ENCODE data around the gene PPIE. TPM values are rescaled to one million over a fixed set of nuclear protein-coding genes. Genes with fewer than 3 reads are reported as not detected.
"Not testable (repeated sequence)": the region's sequence is repeated elsewhere in the genome, so short reads cannot be mapped to it uniquely, and the experiment has no call there.

PPIE gene
- total and polyA plus RNA-seq, 5 donors, result 30.8 to 37.6 (median 34.3) TPM

DNA sequence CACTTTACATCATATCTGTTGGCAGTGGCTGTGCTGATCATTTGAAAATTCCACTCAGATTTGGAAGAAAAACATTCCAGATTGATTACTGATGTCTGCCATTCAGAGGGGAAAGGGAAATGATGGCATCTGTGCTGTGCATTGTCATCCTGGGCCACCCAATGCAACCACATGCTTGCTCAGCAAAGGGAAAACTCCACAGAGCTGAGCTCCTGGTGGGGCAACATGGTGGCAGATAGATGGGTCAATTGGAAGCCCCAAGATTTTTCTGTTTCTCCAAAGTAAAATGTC, 20.7 kb downstream of the PPIE start:
- DNase-seq (no peak), ATAC-seq (no peak)
- intact Hi-C loops (cut with DNase I), result no loop called here
- Histone ChIP-seq H3K9me3 (ENCODE audit: control insufficient read depth, low read length) (no peaks in the 10 kb centered on the region), H3K4me1 (ENCODE audit: control insufficient read depth, insufficient read depth, low read length) (no peaks in the 10 kb centered on the region), H3K27me3 (ENCODE audit: control insufficient read depth, insufficient read depth) (no peaks in the 10 kb centered on the region), H3K27ac (ENCODE audit: low read length) (no peak overlapping the region), H3K4me3 (ENCODE audit: low read length) (no peak overlapping the region)

DNA sequence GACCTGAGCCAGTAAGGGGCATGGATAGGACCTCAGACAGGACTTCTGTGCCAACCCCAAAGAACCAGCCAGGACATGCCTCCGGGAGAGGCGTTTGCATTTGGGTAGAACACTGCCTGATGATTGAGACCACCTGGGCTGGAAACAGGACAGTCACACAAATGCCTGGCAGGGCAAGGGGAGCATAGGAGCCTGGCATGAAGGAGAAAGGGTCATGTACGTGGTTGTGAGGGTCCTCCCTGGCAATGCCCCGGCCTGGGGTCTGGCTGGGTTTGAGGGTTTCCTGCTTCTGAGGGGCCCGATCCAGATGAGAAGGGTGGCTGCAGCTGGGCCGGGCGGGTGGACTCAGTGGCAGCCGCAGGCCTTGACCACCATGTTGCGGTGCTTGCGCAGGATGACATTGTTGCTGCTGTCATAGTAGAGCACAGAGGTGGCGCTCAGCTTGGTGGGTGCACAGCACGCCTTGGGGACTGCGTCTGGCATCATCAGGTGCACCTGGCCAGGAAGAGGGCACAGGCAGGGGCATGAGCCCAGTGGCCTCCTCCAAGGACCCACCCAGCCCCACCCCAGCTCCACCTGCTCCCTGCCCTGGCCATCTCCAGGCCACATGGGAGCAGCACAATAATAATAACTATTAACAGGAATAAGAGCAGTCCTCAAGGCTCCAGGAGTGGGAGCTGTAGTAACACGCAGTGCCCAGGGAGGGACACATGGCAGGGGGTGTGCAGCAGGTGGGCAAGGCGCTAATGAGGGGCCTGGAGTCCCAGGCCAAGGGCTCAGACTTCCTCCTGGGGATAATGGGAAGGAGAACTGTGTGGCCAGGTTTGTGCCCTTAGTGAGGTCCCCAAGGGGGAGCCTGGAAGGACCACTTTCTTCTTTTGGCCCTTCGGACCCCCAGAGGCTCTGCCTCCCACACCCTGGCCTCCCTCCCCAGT, 21.7 kb downstream of the PPIE start:
- Histone ChIP-seq H3K27ac (ENCODE audit: low read length) (no peak overlapping the region), H3K9me3 (ENCODE audit: control insufficient read depth, low read length) (no peaks in the 10 kb centered on the region), H3K27me3 (ENCODE audit: control insufficient read depth, insufficient read depth) (no peaks in the 10 kb centered on the region), H3K4me1 (ENCODE audit: control insufficient read depth, insufficient read depth, low read length) (no peaks in the 10 kb centered on the region), H3K4me3 (ENCODE audit: low read length) (no peak overlapping the region)
- no peak for DNase-seq
- intact Hi-C loops (cut with DNase I), result no loop called here
- 93% methylated on average over 16 of the region's 16 CpGs for WGBS
- ATAC-seq, result no peak

DNA sequence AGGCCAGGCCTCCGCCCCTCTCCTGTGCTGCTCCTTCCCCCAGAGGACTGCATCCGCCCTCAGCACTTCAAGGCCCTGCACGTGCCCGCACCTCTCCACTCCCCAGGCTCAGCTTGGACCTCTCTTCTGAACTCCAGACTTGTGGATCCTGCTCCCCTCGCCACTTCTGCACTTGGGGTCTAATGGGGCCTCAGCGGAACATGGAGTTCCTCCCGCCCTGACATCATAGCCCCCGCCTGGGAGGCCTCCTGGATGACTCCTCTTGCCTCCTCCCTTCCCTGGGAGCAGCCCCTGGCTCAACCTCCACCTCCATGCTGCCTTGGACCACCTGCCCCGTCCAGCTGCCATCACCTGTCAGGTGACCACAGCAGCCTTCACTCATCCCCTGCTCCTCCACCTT, 22.3 kb downstream of the PPIE start:
- no peak overlapping the region for H3K27ac ChIP-seq (ENCODE audit: low read length)
- H3K4me3 ChIP-seq (ENCODE audit: low read length), result no peak overlapping the region
- ATAC-seq (no peak), DNase-seq (no peak)
- H3K4me1 ChIP-seq (ENCODE audit: control insufficient read depth, insufficient read depth, low read length), result no peaks in the 10 kb centered on the region
- no peaks in the 10 kb centered on the region for H3K27me3 ChIP-seq (ENCODE audit: control insufficient read depth, insufficient read depth)
- 85% methylated on average over 9 of the region's 9 CpGs for WGBS
- intact Hi-C loops (cut with DNase I), result no loop called here
- H3K9me3 ChIP-seq (ENCODE audit: control insufficient read depth, low read length), result no peaks in the 10 kb centered on the region

DNA sequence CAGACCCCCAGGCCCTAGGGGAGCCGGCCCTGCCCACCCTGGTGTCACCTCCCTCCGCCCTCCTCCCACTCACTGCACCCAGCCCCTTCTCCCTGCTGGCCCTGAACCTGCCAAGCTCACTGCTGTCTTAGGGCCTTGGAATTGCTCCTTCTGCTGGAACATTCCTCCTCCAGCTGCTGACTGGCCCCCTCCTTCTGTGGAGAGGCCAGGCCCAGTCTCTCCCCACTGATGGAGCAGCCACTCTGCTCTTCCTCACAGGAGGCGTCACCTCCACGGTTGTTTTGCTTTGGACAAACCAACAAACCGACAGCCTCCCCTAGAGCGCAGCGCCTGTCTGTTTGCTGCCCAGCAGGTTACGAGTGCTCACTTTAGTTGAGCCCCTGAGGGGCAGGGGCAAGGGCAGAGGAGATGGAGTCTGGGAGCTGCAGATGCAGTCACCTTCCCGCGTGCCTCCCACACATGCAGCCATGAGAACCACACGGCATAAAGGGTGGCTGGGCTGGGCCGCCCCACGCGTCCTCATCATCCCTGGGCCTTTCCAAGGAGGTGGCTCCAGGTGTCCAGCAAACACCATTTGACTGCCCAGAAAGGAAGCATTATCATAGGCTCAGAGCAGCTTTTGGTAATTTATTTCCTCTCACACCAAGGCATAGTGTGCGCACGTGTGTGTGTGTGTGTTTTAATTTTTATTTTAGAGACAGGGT, 23.0 kb downstream of the PPIE start:
- intact Hi-C loops (cut with DNase I), result no loop called here
- ATAC-seq (no peak), DNase-seq (no peak)
- Histone ChIP-seq H3K27me3 (ENCODE audit: control insufficient read depth, insufficient read depth) (no peaks in the 10 kb centered on the region), H3K9me3 (ENCODE audit: control insufficient read depth, low read length) (no peaks in the 10 kb centered on the region), H3K4me3 (ENCODE audit: low read length) (no peak overlapping the region), H3K27ac (ENCODE audit: low read length) (no peak overlapping the region), H3K4me1 (ENCODE audit: control insufficient read depth, insufficient read depth, low read length) (no peaks in the 10 kb centered on the region)
- WGBS, result 71% methylated on average over 16 of the region's 16 CpGs

DNA sequence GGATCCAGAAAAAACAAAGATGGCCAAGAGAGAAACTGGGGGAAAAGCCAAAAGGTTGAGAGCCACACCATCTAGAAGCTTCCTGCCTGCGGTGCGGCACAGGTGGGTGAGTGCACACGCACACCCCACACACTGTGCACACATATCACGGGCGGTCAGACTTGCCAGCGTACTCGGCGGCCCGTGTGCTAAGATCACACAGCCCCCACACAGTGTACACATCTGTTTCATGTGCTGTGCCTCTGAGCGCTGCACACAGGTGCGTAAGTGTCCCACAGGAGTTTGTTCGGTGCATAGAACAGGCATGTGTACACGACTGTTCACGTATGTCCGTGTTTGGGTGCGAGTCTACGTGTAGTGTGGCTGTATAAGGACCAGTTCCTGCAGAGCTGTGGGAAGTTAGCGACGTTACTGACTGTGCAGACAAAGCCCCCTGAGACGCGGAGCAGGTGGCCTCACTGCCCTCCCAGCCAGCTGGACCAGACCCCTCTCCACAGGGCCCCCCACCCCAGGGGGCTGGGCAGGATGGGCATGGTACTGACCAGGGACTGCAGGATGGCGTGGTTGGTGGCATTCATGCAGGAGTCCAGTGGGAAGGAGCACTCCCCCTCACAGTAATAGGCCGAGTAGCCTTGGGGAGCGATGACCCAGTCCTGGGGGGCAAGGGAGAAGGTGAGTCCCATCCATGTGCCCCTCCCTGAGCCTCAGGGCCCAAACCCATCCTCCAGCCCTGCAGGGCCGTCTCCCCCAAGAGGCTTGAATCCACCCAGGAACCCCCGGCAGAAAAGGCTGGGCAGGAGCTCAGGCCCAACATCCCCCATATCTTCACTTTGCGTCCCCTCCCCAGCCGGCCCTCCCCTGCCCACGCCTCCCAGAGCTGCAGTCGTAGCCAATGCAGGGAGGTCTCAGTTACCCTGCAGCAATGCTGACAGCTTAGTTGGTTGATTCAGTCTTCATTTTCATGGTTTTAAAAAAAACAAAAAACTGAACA, 24.2 kb downstream of the PPIE start:
- intact Hi-C loops (cut with DNase I), result no loop called here
- ATAC-seq (no peak), DNase-seq (no peak)
- no peaks in the 10 kb centered on the region for H3K4me1 ChIP-seq (ENCODE audit: control insufficient read depth, insufficient read depth, low read length)
- 86% methylated on average over 30 of the region's 30 CpGs for WGBS
- H3K27ac ChIP-seq (ENCODE audit: low read length), result no peak overlapping the region
- H3K4me3 ChIP-seq (ENCODE audit: low read length), result no peak overlapping the region
- H3K9me3 ChIP-seq (ENCODE audit: control insufficient read depth, low read length), result no peaks in the 10 kb centered on the region
- no peaks in the 10 kb centered on the region for H3K27me3 ChIP-seq (ENCODE audit: control insufficient read depth, insufficient read depth)

DNA sequence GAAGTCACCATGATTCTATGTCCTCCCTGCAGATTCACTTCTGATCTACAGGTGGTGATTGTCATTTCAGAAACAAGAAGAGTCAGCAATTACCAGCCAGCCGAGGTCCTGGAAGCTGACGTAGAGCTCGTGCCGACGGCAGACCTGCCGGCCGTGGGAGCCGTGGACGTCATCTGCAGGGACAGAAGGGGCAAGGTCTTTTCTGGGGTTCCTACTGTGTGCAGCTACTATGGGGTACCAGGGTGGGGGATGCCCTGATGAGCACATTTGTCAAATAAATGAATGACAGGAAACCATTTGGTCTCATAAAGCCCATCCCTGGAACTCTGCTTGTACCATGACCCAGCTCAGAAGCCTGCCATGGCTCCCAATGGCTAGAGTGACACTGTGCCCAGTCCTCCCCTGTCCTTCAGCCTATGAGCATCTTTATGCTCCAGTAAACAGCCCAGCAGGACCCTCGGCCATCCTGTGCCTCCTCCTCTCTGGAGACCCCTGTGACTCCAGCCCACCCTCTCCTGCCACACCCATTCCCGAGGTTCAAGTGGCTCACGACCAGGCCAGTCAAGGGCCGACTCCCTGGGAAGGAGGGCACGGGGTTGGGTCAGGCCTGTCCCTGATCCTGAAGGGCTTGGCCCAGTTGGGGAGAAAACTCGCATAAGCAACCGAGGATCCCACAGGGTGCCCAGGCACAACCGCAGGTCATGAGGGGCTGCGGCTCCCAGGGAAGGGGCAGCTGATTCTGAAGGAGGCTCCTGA, 25.1 kb downstream of the PPIE start:
- DNase-seq; H3K4me1 ChIP-seq (ENCODE audit: control insufficient read depth, insufficient read depth, low read length); H3K27me3 ChIP-seq (ENCODE audit: control insufficient read depth, insufficient read depth); H3K9me3 ChIP-seq (ENCODE audit: control insufficient read depth, low read length); intact Hi-C loops (cut with DNase I); H3K4me3 ChIP-seq (ENCODE audit: low read length); H3K27ac ChIP-seq (ENCODE audit: low read length): not testable (repeated sequence)
- ATAC-seq, result peak in 1 of 2 donors; percentile 16
- 79% methylated on average over 15 of the region's 18 CpGs for WGBS

DNA sequence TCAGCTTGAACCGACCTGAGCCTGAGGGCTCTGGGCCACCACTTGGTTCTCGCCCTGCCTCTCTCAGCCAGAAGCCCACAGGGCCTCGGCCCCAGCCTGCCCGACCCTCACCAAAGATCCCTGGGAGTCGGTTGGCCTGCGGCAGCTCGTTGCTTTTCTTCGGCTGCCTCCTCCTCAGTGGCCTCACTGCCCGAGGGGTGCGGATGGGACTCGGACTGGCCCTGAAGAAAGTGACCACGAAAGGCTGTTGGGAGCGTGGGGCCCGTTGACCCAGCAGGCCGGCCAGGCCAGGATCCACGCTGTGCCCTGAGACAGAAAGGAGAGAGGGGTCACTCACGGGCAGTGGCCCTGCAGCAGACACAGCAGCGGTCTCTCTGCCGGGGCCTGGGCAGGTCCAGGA, 25.8 kb downstream of the PPIE start:
- DNase-seq; H3K27ac ChIP-seq (ENCODE audit: low read length); H3K4me3 ChIP-seq (ENCODE audit: low read length); H3K27me3 ChIP-seq (ENCODE audit: control insufficient read depth, insufficient read depth); H3K4me1 ChIP-seq (ENCODE audit: control insufficient read depth, insufficient read depth, low read length); intact Hi-C loops (cut with DNase I); H3K9me3 ChIP-seq (ENCODE audit: control insufficient read depth, low read length): not testable (repeated sequence)
- WGBS, result 88% methylated on average over 13 of the region's 19 CpGs
- ATAC-seq, result peak; percentile 6 to 38

DNA sequence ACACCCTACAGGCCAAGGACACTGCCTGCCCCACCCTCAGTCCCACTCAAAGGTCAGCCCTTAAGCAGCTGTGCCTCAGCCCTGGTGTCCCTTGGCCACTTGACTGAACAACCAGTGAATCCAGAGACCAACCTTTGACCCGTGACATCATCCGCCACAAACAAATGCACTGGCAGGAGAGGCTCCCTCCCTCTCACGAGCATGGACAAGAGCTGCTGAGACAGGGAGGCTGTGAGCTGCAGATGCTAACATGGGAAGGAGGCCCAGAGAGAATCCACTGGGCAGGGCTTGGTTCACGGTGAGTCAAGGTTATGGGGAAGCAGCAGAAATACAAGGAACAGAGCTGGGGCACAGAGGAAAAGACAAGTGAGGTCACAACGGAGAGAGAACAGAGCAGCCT, 27.8 kb downstream of the PPIE start:
- ATAC-seq; intact Hi-C loops (cut with DNase I): not testable (repeated sequence)

DNA sequence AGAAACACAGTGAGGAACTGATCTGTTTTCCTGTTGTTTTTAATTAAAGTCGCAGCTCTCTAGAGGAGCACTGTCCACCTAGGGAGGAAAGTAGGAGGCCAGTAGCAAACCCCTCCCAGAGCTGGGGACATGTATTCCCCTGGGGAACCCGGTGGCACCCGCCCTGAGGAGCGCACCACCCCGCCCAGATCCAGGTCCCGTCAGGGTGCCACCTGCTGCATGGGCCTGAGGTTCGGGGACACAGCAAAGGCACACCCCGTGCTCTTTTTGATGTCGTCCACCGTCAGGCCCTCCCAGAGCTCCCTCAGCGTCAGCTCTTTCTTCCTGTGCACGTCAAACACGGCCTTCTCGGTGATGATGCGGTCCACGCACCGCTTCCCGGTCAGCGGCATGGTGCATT, 30.8 kb downstream of the PPIE start:
- 84% methylated on average over 18 of the region's 19 CpGs for WGBS
- H3K27me3 ChIP-seq (ENCODE audit: control insufficient read depth, insufficient read depth); H3K4me1 ChIP-seq (ENCODE audit: control insufficient read depth, insufficient read depth, low read length); H3K27ac ChIP-seq (ENCODE audit: low read length); intact Hi-C loops (cut with DNase I); H3K4me3 ChIP-seq (ENCODE audit: low read length); DNase-seq; H3K9me3 ChIP-seq (ENCODE audit: control insufficient read depth, low read length): not testable (repeated sequence)
- peak in 1 of 2 donors; percentile 9 for ATAC-seq

More for the DNA sequence above, 27.8 kb downstream of the PPIE start:
- H3K27ac ChIP-seq (ENCODE audit: low read length); H3K4me3 ChIP-seq (ENCODE audit: low read length); DNase-seq; H3K9me3 ChIP-seq (ENCODE audit: control insufficient read depth, low read length); H3K4me1 ChIP-seq (ENCODE audit: control insufficient read depth, insufficient read depth, low read length); H3K27me3 ChIP-seq (ENCODE audit: control insufficient read depth, insufficient read depth): not testable (repeated sequence)
- 64% methylated on average over 1 of the region's 5 CpGs for WGBS
